GM12865 (cell line): ENCODE data around the gene CPSF6.
"Not testable (repeated sequence)": the region's sequence is repeated elsewhere in the genome, so short reads cannot be mapped to it uniquely, and the experiment has no call there.

Source experiments
- DNase-seq: peaks from one replicate; pipeline ENCODE4 v3.0.0; 2010; ENCODE audit warnings: low read depth
- H3K4me3 ChIP-seq: 2 replicates; pipeline ENCODE4 v1.5.1; 2011; ENCODE audit warnings: mild to moderate bottlenecking, low read depth, low read length, control low read depth
- TF ChIP-seq, protein P1 (sequence below): IDR thresholded peaks from 2 replicates; pipeline ENCODE4 v1.5.1; 2011; ENCODE audit warnings: low read length, control low read depth, low read depth, inconsistent platforms; ENCODE audit not compliant: insufficient read depth; ENCODE audit errors: missing control alignments

Gene CPSF6, protein sequence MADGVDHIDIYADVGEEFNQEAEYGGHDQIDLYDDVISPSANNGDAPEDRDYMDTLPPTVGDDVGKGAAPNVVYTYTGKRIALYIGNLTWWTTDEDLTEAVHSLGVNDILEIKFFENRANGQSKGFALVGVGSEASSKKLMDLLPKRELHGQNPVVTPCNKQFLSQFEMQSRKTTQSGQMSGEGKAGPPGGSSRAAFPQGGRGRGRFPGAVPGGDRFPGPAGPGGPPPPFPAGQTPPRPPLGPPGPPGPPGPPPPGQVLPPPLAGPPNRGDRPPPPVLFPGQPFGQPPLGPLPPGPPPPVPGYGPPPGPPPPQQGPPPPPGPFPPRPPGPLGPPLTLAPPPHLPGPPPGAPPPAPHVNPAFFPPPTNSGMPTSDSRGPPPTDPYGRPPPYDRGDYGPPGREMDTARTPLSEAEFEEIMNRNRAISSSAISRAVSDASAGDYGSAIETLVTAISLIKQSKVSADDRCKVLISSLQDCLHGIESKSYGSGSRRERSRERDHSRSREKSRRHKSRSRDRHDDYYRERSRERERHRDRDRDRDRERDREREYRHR

DNA sequence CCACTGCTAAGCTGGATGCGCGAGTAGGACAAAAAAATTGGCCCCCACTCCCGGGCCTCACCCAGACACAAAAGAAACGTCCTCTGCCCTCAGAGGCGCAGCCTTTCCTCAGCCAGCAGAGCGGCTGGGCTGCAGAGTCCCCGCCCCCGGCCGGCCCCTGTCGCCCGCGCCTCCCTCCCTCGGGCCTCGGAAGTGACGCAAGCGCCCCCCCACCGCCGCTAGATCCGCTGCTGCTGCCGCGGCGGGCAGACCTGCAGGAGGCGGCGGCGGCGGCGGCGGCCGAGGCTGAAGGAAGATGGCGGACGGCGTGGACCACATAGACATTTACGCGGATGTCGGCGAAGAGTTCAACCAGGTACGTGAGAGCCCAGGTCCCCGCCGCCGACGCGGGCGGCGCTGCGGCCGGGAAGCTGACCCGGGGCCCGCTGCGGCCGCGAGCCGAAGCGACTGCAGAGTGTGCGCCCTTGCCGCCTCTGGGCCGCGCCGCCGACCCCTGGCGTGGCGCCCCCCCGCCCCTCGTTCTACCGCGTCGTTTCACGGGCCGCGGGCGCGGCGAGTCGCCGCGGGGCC lies at the start of gene CPSF6:
Gene CPSF6 (plus strand): TSS at position 218 of the 570 bp plus-strand sequence. CDS start 78 bp downstream, at position 296.
- TF ChIP-seq, protein P1, sequence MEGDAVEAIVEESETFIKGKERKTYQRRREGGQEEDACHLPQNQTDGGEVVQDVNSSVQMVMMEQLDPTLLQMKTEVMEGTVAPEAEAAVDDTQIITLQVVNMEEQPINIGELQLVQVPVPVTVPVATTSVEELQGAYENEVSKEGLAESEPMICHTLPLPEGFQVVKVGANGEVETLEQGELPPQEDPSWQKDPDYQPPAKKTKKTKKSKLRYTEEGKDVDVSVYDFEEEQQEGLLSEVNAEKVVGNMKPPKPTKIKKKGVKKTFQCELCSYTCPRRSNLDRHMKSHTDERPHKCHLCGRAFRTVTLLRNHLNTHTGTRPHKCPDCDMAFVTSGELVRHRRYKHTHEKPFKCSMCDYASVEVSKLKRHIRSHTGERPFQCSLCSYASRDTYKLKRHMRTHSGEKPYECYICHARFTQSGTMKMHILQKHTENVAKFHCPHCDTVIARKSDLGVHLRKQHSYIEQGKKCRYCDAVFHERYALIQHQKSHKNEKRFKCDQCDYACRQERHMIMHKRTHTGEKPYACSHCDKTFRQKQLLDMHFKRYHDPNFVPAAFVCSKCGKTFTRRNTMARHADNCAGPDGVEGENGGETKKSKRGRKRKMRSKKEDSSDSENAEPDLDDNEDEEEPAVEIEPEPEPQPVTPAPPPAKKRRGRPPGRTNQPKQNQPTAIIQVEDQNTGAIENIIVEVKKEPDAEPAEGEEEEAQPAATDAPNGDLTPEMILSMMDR, result no peak
- DNase-seq, result peak; percentile 98
- H3K4me3 ChIP-seq, result peak within 1 kb of the TSS; percentile 88

DNA sequence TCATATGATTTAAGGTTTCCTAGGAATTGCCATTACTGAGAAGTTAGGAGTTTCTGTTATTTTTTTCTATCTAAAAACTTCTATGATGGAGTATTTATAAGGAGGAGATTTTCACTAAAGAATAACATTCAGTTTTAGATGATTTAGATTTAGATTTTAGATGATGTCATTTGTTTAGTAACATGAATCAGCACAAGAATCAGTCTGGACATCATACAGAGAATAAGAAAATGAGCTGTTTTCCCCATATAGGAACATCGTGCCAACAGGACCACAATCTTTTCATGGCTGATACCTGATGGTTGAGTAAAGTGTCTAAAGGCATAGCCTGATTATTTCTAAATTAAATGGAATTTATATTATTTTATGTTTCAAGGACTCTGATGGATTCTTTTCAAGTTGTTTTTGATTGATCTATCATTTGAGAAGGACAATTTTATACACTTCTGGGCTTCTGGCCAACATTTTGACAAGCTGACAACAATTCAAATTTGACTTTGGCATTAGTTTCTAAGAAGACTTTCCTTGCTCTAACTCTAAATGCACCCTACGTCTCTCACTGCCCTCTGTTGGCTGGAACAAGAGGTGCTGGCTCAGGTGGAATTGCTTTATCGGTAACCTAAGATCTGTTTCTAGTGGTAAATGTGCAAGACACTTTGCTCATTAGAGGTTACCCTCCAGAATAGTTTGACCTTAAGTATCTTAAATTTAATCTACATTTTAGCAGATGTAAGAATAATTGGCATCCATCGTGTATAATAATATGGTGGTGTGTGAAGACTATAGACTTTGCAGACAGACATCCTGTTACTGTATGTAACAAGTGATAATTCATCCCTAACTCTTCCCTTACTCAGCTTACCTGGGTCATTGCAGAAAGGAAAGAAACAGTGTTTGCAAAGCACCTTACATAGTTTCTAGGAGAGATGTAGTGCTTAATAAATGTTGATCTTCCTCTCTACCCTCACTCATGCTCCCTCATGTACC lies 42.8 kb upstream of the CPSF6 start:
- peak; percentile 24 for DNase-seq
- H3K4me3 ChIP-seq, result no peak overlapping the region
- TF ChIP-seq, protein P1, result peak; percentile 37

DNA sequence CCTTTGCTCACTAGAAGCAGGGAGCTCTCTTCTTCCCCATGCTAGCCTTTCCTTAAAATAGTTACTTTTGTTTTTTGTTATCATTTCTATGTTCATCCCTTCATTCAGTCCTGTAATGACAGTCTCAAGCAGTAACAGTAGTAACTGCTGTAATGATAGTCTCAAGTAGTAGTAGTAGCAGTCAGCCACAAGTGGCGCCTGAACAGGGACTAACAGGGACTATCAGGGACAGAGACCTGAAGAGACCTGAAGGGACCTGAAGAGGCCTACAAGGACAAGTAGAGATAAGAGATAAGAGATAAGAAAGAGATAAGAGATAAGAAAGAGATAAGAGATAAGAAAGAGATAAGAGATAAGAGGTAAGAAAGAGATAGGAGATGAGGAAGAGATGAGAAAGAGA lies 39.4 kb upstream of the CPSF6 start:
- not testable (repeated sequence) for DNase-seq, H3K4me3 ChIP-seq

DNA sequence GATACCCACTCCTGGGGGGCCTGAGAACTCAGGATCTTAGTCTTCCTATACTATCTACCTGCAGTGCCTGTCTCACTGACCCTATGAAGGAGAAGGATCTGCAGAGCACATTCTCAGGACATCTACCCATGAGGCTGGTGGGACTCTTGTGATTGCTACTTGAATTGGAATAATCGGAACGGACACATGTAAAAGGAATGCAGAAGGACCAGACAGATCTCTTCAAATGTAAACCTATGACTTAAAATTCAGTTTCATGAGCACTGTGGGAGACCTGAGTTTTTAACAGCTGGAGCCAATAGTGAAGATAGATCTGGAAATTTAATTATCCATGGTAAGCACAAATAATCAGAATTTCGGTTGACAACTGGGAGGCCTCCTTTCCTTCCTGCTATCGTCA lies 35.2 kb upstream of the CPSF6 start:
- TF ChIP-seq, protein P1, result no peak
- no peak for DNase-seq

DNA sequence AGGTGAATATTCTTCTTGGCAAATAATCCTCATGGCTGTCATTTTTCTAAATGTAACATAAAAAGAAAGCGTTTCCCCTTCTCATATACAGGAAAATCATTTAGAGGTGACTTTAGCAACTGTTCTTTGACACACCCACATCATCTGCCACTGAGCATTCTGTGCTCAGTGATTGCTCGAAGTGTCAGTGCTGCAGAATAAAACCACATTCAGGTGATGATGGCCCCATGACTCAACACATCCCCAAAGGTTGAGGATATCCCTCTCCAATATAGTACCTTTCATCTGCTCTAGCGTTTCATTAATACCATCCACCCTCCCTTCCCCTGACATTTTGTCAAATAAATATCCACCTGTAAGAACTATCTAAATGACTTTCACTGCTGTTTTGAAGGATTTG lies 28.7 kb upstream of the CPSF6 start:
- TF ChIP-seq, protein P1, result no peak
- DNase-seq, result no peak
- H3K4me3 ChIP-seq, result no peak overlapping the region

More for the DNA sequence above, 35.2 kb upstream of the CPSF6 start:
- H3K4me3 ChIP-seq, result no peak overlapping the region

DNA sequence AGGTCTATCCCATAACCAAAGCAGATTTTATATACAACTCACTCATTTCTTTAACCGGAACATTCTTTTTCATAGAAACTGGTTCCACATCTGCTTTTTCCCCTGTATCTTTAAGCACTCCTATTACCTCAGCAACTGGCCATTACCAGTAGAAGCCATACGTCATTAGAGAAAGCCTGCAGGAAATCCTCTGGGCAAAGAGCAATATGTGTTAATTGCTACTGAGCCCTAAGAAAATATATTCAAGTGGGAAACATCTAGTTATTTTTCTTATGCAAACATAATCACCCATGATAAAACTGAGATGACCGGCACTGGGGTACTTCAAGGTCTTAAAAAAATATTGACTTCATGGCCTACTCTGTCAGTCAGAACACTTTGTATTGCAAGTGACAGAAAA lies 28.2 kb upstream of the CPSF6 start:
- no peak for DNase-seq
- H3K4me3 ChIP-seq, result no peak overlapping the region
- TF ChIP-seq, protein P1, result no peak
